T-helper 2 cell treated with Interferon-gamma antibody and Interleukin-4, amounts not matched to agents 100 ng/mL and 5 ng/mL, for 36 hours (primary cell): Measurements from ENCODE around the gene HS3ST6. TPM values are rescaled to one million over a fixed set of nuclear protein-coding genes. Genes with fewer than 3 reads are reported as not detected.
"Not testable (repeated sequence)": the region's sequence is repeated elsewhere in the genome, so short reads cannot be mapped to it uniquely, and the experiment has no call there.

Source experiments
- intact Hi-C: fragments of 100-400 bp; cut with micrococcal nuclease; formaldehyde crosslinking; loops from one replicate; pipeline ENCODE4 v1.15.1; 2023
- total RNA-seq: library from RNA; stranded (reverse); gene quantifications from 2 replicates; pipeline ENCODE4 v1.2.3, GENCODE V29; 2022

HS3ST6 gene
- total RNA-seq, 1 donor from 2014 or later: not detected

DNA sequence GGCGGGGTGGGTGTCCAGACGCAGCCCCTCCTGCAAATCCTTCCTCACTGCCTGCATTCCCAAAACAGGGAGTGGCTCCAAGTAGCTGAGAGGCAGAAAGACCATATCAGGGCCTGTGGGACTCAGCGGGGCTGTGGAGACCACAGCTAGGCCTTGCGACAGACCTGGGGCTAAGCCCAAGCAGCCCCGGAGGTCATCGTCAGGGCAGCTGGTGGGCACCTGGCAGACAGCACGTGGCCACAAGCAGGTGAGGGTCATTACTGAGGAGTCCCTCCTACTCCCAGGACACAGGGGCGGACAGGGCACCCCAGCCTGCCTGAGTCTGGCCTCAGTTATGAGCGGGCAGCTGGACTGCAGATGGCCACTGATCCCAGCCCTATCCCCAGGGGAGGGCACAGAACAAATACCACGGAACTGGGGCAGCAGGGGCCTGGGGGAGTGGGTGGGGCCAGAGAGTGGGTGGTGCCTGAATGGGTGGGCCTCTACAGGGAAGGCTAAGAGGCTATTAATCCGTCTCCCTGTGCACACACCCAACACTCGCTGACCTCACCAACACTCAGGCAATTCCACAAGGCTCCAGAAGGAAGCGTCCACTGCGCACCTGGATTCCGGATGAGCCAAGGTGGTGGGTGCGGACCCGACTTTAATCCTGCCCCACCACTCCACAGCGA lies 8.5 kb downstream of the HS3ST6 start:
- intact Hi-C loops: no loop called here

- intact Hi-C loops: no loop called here
These were observed 9.2 kb downstream of the HS3ST6 start for GRCh38 chr16:1908983-1909382.

DNA sequence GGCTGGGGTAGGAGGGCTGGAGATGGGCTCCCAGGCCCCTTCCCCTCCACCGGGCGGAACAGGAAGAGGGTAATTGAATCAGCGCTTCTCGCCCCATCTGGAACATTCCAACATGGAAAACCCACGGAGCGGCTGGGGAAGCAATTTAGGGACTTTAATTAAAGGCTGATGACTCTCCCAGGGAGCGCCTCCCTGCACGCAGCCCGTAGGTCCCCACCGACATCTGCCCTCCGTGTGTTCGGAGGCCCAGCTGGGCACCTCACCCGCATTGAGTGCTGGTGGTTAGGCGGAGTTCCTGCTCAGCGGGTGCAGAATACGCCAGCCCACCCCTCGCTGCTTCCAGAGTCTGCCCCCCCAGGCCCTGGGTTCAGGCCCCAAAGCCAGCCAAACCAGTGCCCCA lies 10.0 kb downstream of the HS3ST6 start:
- intact Hi-C loops: no loop called here

DNA sequence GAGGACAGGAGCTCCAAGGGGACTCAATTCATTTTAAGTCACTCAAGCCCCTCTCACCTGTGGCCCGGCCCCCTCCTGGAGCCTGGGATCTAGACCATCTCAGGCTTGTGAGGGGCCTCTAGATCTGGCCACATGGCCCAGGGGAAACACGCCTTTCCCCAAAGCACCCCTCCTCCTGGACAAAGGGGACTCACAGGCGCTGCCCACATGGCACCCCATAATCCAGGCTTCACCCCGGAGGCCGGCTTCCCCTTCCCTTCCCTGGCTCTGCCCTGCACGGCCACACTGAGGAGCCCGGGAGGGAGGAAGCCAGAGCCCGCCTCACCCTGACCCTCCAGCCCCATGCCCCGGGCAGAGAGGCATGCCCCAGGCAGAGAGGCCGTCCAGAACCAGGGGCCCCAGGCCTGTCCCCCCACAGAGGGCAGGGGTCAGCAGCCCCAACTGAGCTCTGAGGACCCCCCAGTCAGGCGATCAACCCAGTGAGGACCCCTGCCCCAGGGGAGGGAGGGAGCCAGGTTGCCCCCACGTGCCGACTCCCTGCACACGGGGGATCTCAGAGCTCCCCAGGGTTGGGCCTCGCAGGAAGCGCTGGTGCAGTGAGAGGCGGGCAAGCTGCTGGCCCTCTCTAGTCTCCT lies 10.9 kb downstream of the HS3ST6 start:
- intact Hi-C loops: no loop called here

DNA sequence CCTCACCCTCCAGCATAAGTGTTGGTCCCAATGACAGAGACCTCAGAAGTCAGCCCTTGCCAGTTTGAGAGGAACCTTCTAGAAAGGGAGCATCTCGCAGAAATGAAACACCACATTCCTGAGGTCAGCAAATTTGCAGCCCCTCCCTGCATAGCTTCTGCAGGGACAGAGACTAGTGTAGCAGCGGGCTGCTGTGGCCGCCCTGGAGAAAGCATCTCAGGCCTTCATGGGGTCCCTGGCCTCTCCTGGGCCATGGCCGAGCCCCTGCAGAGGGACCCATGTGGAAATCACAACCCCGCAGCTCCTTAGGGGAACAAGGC lies 11.4 kb downstream of the HS3ST6 start:
- intact Hi-C loops: no loop called here

- intact Hi-C loops: no loop called here
These were observed 12.0 kb downstream of the HS3ST6 start for GRCh38 chr16:1906055-1906845.

DNA sequence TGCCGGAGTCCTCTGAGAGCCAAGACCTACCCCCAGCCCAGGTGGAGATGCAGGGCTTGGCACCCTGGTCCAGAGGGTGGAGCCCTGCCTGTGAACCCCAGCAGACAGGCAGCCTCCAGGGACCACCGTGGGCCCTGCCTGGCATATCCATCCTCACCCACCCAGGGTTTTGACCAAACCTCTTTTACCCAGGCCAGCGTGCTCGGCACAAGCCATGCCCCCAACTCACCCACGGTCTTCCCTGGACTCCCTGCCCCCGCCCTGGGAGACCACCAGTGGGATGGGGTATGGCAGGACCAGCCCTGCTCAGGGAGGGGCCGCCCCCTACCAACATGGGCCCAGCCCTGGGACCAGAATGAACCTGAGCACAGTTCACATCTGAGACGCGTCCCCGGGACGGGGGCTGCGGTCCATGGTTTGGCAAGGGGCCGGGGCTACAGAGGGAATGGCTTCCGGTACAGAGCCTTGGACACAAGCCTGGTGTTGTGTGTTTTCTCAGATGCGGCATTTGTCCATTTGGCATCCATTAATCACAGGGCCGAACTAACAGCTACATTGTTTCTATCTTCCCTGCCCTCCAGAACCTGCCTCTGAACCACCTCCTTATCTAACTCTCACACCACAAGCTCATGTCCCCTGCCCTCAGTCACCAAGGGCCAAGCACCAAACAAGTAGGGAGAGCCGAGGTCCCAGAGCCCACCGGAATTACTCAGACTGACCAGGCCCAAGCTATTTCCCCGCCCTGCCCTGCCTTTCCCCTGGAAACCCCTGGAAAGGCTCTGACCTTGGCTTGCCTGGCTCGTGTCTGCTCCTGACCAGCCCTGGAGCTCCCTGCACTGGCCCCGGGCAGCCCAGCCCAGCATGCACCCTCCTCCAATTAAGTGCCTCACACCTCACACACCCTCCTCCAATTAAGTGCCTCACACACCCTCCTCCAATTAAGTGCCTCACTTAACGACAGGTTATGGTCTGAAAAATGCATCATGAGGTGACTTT lies 14.1 kb downstream of the HS3ST6 start:
- intact Hi-C loops: no loop called here

- intact Hi-C loops: no loop called here
These were observed 15.0 kb downstream of the HS3ST6 start for GRCh38 chr16:1903220-1903574.

DNA sequence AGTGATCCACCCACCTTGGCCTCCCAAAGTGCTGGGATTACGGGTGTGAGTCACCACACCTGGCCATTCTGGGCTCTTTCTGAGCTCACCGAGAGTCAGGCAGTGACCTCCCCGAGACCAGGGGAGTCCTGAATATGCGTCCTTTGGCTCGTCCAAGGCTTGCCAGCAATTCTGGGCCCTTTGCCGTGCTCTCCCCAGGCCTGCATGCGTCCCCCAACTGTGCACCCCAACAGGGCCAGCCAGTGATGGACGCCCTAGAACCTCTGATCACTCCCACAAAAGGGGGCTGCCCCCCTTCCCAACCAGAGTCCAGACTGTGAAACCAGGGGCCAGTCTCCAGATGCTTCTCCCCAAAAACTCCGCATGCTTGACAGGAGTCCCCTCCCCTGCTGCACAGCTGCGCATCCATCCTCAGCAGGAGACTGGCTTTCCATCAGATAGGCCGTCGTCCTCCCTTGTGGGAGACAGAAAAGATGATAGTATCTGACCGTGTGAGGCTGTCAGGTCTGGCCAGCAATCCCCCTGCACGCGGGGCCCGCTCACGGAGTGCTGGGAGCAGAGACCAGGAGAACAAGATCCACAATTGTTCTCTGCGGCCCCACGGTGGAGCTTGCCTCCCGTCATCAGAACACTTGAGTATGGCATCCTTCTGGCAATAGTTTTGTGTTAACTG lies 15.5 kb downstream of the HS3ST6 start:
- intact Hi-C loops: no loop called here

DNA sequence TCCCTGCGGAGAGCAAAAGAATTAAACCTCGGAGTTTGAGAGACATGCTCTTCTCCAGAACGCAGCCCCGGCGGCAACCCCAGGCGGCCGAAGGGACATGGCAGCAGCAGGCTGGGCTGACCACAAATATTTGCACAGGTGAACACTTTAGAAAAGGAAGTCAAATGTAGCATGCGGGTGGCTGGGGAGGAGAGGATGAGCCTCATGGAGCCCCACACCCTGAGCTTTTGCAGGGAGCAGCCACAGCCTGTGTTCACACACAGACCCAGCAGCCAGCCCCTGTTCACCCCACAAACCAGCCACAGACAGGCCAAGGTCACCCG lies 17.8 kb downstream of the HS3ST6 start:
- intact Hi-C loops: no loop called here

- intact Hi-C loops: no loop called here
These were observed 18.4 kb downstream of the HS3ST6 start for GRCh38 chr16:1899641-1900451.

DNA sequence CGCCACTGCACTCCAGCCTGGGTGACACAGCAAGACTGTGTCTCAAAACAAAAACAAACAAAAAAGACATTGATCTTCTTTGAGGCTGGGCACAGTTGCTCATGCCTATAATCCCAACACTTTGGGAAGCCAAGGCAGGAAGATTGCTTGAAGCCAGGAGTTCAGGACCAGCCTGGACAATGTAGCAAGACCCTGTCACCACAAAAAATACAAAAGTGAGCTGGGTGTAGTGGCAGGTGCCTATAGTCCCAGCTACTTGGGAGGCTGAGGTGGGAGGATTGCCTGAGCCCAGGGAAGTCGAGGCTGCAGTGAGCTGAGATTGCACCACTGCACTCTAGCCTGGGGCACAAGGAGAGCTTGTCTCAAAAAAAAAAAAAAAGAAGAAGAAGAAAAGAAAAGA lies 20.5 kb downstream of the HS3ST6 start:
- intact Hi-C loops: not testable (repeated sequence)

GRCh38 chr16:1895949-1896675 lies 22.1 kb downstream of the HS3ST6 start:
- intact Hi-C loops: no loop called here

- intact Hi-C loops: no loop called here
These were observed 23.1 kb downstream of the HS3ST6 start for GRCh38 chr16:1895068-1895467.

- intact Hi-C loops: no loop called here
These were observed 27.5 kb downstream of the HS3ST6 start for GRCh38 chr16:1890708-1891050.

- intact Hi-C loops: no loop called here
These were observed 28.0 kb downstream of the HS3ST6 start for GRCh38 chr16:1890024-1890707.

GRCh38 chr16:1887711-1888354 lies 30.4 kb downstream of the HS3ST6 start:
- intact Hi-C loops: no loop called here

DNA sequence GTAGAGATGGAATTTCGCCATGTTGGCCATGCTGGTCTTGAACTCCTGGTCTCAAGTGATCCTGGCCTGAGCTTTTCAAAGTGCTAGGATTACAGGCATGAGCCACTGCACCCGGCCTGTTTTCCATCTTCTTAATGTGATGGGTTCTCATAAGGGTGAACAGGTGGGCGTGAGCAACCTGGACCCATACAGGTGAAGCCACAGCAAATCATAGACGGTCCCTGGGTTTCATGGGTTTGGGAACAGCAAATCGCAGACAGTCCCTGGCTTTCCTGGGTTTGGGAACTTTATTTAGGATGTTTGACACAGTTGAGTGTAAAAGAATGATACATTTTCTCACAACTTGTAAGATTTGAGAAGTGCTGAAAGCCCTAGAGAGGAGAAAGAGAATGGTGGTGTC lies 33.3 kb downstream of the HS3ST6 start:
- intact Hi-C loops: no loop called here
